IgD-negative memory B cell (primary cell): ENCODE results near the gene RAB10. TPM values are rescaled to one million over a fixed set of nuclear protein-coding genes. Genes with fewer than 3 reads are reported as not detected.
A peak's percentile ranks its signal among the peaks of the same experiment; 100 is the strongest.

Source experiments
- H3K27ac Mint-ChIP-seq, 3 donors: one replicate each; pipeline ENCODE4 v1.8.0; 2020 to 2022; ENCODE audit warnings: mild to moderate bottlenecking in 3 of 3, mixed read lengths in 3 of 3, moderate library complexity in 1 of 3
- H3K27me3 Mint-ChIP-seq: one replicate; pipeline ENCODE4 v1.8.0; 2021; ENCODE audit warnings: mixed read lengths
- H3K36me3 Mint-ChIP-seq: one replicate; pipeline ENCODE4 v1.8.0; 2020; ENCODE audit warnings: mild to moderate bottlenecking, mixed read lengths
- H3K4me1 Mint-ChIP-seq, 3 donors: one replicate each; pipeline ENCODE4 v1.8.0; 2020 to 2022; ENCODE audit warnings: mixed read lengths in 3 of 3, mild to moderate bottlenecking in 1 of 3
- H3K4me3 Mint-ChIP-seq, 4 donors: one replicate each; pipeline ENCODE4 v1.8.0; 2020 to 2022; ENCODE audit warnings: mild to moderate bottlenecking in 4 of 4, mixed read lengths in 4 of 4, moderate library complexity in 3 of 4
- H3K9me3 Mint-ChIP-seq, 3 donors: one replicate each; pipeline ENCODE4 v1.8.0; 2020 to 2021; ENCODE audit warnings: mixed read lengths in 3 of 3, mild to moderate bottlenecking in 1 of 3
- polyA plus RNA-seq: library from polyadenylated mRNA; unstranded; fragments of 300-500 nt; fragmentation: Illumina TruSeq; gene quantifications from one replicate; pipeline ENCODE4 v1.2.3, GENCODE V29; 2021

Gene RAB10
- polyA plus RNA-seq, 1 donor from 2014 or later = 86.1 TPM

DNA sequence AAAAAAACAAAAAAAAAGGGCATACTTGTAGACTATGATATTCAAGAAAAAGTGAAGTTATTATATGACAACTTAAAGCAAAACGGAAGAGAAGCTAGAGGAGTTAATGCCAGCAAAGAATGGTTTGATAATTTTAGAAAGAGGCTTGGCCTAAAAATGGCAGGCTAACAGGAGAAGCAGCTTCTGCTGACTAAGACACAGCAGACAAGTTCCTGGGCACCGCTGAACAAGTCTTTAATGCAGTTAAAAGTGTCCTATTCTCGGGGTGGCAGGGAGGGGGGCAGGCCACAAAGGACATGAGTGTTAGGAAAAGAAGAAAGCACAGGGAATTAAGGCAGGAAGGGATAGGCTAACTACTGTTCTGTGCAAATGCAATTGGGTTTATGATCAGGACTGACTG is 88.7 kb downstream of the RAB10 start:
- Mint-ChIP-seq H3K4me1 (peaks cover 3 to 13% (median 5%) of the 10 kb centered on the region in 3 donors), H3K9me3 (no peaks in the 10 kb centered on the region), H3K4me3 (no peak overlapping the region)

DNA sequence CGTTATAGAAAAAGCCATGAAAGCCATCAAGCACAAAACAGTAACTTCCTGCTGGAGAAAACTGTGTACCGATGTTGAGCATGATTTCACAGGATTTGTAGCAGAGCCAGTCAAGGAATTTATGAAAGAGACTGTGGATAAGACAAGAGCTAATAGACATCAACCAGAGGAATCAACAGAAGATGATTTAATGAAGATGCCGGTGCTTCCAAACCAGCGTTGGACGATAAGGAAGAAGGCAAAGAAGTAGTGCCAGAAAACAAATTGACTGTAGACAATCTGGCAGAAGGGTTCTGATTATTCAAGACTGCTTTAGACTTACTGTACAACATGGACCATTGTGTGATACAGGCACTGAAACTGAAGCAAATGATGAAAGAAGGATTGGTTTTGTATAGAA is 89.5 kb downstream of the RAB10 start:
- Mint-ChIP-seq H3K36me3 (peaks cover 3% of the 10 kb centered on the region), H3K27ac (peak overlapping the region in 2 of 3 donors; percentile 27 to 71), H3K4me3 (no peak overlapping the region), H3K4me1 (peaks cover 3 to 13% (median 5%) of the 10 kb centered on the region in 3 donors), H3K27me3 (no peaks in the 10 kb centered on the region), H3K9me3 (no peaks in the 10 kb centered on the region)

More for the DNA sequence above, 88.7 kb downstream of the RAB10 start:
- peak overlapping the region in 2 of 3 donors; percentile 69 to 71 for H3K27ac Mint-ChIP-seq
- H3K36me3 Mint-ChIP-seq = no peaks in the 10 kb centered on the region
- H3K27me3 Mint-ChIP-seq = no peaks in the 10 kb centered on the region

DNA sequence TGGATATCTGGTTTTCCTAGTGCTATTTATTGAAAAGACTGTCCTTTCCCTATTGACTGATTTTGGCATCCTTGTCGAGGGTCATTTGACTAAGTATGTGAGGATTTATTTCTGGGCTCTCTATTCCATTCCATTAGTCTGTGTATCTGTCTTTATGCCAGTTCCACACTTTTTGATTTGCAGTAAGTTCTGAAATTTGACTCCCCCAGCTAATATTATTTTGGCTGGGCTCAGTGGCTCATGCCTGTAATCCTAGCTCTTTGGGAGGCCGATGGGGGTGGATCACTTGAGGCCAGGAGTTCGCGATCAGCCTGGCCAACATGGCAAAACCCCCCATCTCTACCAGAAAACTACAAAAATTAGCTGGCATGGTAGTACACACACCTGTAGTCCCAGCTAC is 92.2 kb downstream of the RAB10 start:
- Mint-ChIP-seq H3K36me3 (peaks cover 5% of the 10 kb centered on the region), H3K27ac (no peak overlapping the region), H3K9me3 (no peaks in the 10 kb centered on the region), H3K4me3 (no peak overlapping the region), H3K4me1 (peaks cover 5 to 9% (median 5%) of the 10 kb centered on the region in 3 donors), H3K27me3 (no peaks in the 10 kb centered on the region)

DNA sequence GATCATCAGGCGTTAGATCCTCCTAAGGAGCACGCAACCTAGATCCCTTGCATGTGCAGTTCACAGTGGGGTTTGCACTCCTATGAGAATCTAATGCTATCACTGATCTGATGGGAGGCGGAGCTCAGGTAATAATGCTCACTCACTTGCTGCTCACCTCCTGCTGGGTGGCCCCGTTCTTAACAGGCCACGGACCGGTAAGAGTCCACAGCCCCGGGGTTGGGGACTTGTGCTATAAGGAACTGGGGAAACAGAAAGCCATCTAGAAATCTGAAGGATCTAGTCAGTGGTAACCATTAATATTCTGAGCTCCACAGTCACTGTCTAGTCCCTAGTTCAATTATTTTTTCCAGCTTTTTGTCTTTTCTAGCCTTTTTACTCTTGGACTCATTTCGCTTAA is 94.3 kb downstream of the RAB10 start:
- peaks cover 5% of the 10 kb centered on the region for H3K36me3 Mint-ChIP-seq
- H3K4me3 Mint-ChIP-seq = no peak overlapping the region
- no peaks in the 10 kb centered on the region for H3K9me3 Mint-ChIP-seq
- H3K27me3 Mint-ChIP-seq = no peaks in the 10 kb centered on the region
- peaks cover 4 to 8% (median 5%) of the 10 kb centered on the region in 3 donors for H3K4me1 Mint-ChIP-seq
- H3K27ac Mint-ChIP-seq = no peak overlapping the region

DNA sequence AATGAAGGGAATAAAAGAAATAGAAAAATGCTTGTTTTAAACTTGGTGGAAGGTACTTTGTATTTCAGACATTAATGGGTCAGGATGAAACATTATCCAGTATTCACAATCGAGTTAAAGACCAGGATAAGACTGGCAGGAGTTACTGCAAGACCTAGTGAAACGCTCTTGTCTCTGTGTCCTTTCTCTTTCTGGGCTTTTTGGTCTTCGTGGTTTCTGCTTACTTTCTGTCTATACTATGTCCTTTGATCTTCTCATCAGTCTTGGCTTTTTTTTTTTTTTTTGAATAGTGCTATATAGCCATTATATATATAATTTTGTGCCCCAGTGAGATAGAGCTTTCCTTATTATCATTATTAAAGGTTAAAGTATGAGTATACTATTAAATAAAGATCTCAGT is 96.9 kb downstream of the RAB10 start:
- Mint-ChIP-seq H3K27me3 (no peaks in the 10 kb centered on the region), H3K4me1 (peaks cover 0 to 2% (median 2%) of the 10 kb centered on the region in 3 donors), H3K27ac (no peak overlapping the region), H3K36me3 (peaks cover 9% of the 10 kb centered on the region), H3K9me3 (no peaks in the 10 kb centered on the region), H3K4me3 (no peak overlapping the region)

DNA sequence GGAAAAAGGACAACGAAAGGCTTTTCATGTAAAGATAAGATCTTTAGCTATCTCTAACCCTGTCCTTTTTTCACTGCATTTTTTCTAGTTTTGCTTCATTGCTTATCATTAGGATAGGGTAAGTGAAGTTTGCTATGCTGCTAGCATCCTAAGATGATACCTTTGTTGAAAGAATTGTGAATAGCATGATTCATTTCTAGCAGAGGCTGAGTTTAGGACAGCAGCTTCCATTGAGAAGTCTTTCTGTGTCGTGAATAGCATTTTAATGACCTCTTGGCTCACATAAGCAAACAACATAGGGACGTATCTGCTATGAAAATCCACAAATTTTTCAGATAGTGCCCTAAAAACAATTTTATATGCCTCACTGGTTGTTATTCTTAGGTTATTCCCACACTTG is 102.6 kb downstream of the RAB10 start:
- Mint-ChIP-seq H3K27me3 (no peaks in the 10 kb centered on the region), H3K36me3 (peaks cover 10% of the 10 kb centered on the region), H3K27ac (no peak overlapping the region), H3K9me3 (no peaks in the 10 kb centered on the region), H3K4me3 (no peak overlapping the region), H3K4me1 (peaks cover 0 to 2% (median 0%) of the 10 kb centered on the region in 3 donors)

DNA sequence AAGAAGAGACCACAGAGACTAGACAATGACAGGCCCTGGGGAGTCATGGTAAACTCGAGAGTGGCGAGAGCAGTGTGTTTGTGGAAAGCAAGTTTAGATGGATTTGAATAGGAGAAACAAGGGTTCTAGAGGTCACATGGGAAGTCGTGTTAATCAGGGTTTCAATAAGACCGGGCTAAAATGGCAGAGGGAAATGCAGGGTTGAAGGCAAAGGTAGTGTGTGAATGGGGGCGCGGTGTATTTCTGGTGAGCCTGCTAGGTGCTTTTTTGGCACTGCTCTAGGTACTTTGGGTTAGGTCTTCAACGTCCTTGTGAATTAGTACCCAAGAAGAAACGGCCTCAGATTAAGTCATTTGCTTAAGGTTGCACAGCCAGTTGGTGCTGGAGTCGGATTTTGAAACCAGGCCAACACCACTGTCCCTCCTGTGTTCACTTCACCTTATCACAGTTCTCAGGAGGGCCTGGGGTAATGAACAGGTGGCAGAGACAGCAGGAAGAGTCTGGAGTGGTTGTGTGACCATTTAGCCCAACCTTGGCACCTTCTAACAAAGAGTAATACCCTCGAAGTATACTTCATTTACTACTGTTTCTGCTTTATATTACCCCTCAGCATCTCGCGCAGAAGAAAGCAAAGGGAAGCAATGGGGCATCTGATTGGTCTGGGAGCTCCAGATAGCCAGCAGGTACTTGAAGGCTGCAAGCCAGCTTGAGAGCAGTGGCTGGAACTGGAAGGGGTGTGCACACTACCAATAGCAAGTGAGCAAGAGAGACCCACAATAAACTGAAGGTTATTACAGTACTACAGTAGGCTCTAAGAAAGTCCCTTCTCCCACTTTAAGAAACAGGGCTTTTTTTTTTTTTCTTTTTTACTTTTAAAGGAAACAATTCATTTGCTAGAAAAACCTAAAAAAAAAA is 105.6 kb downstream of the RAB10 start:
- Mint-ChIP-seq H3K4me3 (no peak overlapping the region), H3K27ac (peak overlapping the region in 1 of 3 donors; percentile 8)

DNA sequence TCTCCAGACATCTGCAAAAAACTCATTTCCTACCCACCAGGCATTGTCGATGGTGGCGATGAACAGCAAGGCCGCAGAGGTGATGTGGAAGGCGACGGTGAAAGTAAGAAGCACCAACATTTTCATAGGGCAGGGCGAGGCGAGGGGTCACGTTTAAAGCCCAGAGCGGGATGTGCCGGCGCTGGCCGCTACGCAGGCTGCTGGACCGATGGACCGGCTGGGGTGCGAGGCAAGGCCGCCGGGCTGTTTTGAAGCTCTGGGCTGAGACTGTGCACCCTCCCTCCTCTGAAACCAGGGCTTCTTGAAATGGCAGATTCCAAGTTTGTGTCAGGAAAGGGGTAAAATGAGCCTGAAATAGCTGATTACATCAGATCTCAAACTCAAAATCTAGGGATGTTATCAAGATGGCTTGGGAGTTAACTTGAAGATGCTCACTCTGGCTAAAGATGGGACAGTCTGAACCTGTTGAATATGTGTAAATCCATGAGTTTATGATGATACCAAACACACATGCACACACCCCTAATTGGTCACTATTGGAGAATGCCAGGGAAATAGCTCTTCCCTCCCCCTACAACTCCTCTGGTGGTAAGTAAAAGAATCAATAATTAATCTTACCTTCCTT is 107.4 kb downstream of the RAB10 start:
- Mint-ChIP-seq H3K36me3 (peaks cover 4% of the 10 kb centered on the region), H3K4me3 (no peak overlapping the region), H3K27me3 (no peaks in the 10 kb centered on the region), H3K4me1 (peaks cover 2 to 4% (median 3%) of the 10 kb centered on the region in 3 donors), H3K9me3 (no peaks in the 10 kb centered on the region), H3K27ac (no peak overlapping the region)

More for the DNA sequence above, 105.6 kb downstream of the RAB10 start:
- Mint-ChIP-seq H3K9me3 (no peaks in the 10 kb centered on the region), H3K27me3 (no peaks in the 10 kb centered on the region), H3K4me1 (peaks cover 0 to 2% (median 0%) of the 10 kb centered on the region in 3 donors), H3K36me3 (peaks cover 8% of the 10 kb centered on the region)

DNA sequence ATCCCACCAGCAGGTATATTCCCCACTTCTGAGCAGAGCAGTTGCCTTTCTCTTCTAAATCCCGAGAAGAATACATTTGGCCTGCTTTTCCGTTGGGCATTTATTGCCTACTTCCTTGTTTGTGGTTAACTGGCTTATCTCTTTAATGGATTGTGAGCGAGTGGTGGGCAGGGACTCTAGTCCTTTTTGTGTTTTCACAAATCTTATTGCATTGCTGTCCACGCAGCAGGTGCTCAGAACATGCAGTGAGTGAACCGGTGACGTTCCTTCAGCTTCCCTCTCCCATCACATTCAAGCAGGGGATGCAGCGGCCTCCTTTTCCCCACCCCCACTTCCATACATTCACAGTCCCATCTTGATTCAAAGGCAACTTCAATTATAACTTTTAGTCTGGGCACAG is 110.1 kb downstream of the RAB10 start:
- Mint-ChIP-seq H3K27me3 (peaks cover 4% of the 10 kb centered on the region), H3K27ac (no peak overlapping the region), H3K36me3 (peaks cover 2% of the 10 kb centered on the region), H3K4me3 (no peak overlapping the region), H3K9me3 (no peaks in the 10 kb centered on the region), H3K4me1 (peaks cover 2 to 4% (median 3%) of the 10 kb centered on the region in 3 donors)

DNA sequence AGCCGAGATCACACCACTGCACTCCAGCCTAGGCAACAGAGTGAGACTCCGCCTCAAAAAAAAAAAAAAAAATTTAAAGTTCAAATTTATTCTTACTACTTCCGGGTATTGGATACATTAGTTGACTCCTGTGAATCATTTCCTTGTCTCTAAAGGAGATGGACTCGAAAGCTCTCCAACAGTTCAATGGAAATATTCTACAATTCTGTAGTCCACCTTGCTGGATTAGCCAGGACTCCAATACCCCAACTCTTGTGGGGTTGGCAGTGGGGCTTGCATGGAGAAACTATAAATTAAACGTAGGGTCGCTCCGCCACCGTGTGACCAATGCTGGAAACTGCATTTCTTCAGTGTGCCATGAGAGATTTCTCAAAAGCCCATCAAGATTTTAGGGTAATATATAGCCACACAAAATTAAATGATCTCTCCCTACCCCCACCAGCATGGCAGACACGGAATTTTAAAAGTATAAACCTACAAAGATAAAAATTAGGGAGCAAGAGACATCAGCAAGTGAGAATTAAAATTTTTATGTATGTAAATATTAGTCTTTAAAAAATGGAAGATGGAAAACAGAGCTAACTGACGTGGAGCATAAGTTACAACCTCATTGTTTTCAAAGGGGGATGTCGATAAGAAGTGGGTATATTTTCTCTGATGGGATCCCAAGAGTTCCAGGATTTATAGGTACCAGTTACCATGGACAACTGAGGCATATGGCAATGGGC is 111.2 kb downstream of the RAB10 start:
- no peak overlapping the region for H3K27ac Mint-ChIP-seq
- no peaks in the 10 kb centered on the region for H3K9me3 Mint-ChIP-seq
- H3K27me3 Mint-ChIP-seq = peaks cover 10% of the 10 kb centered on the region
- H3K4me3 Mint-ChIP-seq = no peak overlapping the region
- H3K4me1 Mint-ChIP-seq = peaks cover 2 to 4% (median 3%) of the 10 kb centered on the region in 3 donors
- H3K36me3 Mint-ChIP-seq = peaks cover 2% of the 10 kb centered on the region

DNA sequence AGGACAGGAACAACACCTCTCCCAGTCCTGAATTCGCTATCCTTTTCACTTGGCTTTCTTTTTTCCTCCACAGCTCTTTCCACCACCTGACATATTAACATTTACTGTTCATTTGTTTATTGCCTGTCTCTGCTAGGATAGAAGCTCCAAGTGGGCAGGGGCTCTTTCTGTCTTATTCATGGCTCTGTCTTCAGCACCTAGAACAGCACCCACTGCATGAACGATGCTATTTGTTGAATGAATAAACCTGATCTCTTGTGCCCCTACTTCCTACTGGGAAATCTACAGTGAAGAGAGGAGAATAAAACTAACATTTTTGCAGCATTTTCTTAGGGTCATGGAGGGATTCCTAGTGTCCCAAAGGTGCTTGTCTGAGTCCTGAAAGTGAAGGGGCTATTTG is 114.6 kb downstream of the RAB10 start:
- H3K4me3 Mint-ChIP-seq = no peak overlapping the region
- H3K9me3 Mint-ChIP-seq = peaks cover 0 to 3% (median 0%) of the 10 kb centered on the region in 3 donors
- peaks cover 5% of the 10 kb centered on the region for H3K36me3 Mint-ChIP-seq
- no peak overlapping the region for H3K27ac Mint-ChIP-seq
- peaks cover 2 to 4% (median 3%) of the 10 kb centered on the region in 3 donors for H3K4me1 Mint-ChIP-seq
- peaks cover 15% of the 10 kb centered on the region for H3K27me3 Mint-ChIP-seq

DNA sequence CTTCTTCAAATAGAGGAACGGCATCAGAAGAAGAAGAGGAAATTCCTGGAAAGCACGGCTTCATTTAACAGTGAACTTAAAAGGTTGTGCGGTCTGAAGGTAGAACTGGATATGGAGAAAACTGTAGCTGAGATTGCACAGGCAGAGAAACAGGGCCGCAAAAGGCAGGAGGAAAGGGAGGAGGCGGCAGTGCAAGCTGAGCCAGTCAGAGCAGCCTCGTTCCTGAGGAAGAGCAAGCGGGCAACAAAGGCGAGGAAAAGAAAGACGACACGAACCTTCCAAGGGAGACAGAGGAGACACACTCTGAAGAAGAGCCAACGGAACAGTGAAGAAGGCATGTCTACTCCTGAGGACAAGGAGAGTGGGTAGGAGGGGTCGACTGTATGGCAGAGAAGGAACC is 116.4 kb downstream of the RAB10 start:
- peaks cover 6% of the 10 kb centered on the region for H3K36me3 Mint-ChIP-seq
- H3K9me3 Mint-ChIP-seq = peaks cover 0 to 7% (median 2%) of the 10 kb centered on the region in 3 donors
- no peak overlapping the region for H3K27ac Mint-ChIP-seq
- peaks cover 0 to 2% (median 0%) of the 10 kb centered on the region in 3 donors for H3K4me1 Mint-ChIP-seq
- H3K4me3 Mint-ChIP-seq = no peak overlapping the region
- H3K27me3 Mint-ChIP-seq = peaks cover 15% of the 10 kb centered on the region

DNA sequence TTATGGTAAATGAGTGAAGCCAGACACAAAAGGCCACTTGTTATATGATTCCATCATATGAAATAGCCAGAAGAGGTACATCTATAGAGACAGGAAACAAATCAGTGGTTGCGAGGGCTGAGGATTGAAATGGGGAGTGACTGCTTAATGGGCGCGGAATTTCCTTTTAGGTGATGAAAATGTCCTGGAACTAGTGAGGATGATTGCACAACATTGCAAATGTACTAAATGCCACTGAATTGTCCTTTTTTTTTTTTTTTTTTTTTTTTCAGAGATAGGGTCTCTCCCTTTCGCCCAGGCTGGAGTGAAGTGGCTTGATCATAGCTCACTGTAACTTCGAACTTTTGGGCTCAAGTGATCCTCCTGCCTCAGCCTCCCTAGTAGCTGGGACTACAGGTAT is 123.7 kb downstream of the RAB10 start:
- H3K36me3 Mint-ChIP-seq = peaks cover 3% of the 10 kb centered on the region
- H3K9me3 Mint-ChIP-seq = peaks cover 3 to 10% (median 5%) of the 10 kb centered on the region in 3 donors
- no peaks in the 10 kb centered on the region for H3K4me1 Mint-ChIP-seq
- no peak overlapping the region for H3K4me3 Mint-ChIP-seq
- peaks cover 1% of the 10 kb centered on the region for H3K27me3 Mint-ChIP-seq
- H3K27ac Mint-ChIP-seq = no peak overlapping the region

DNA sequence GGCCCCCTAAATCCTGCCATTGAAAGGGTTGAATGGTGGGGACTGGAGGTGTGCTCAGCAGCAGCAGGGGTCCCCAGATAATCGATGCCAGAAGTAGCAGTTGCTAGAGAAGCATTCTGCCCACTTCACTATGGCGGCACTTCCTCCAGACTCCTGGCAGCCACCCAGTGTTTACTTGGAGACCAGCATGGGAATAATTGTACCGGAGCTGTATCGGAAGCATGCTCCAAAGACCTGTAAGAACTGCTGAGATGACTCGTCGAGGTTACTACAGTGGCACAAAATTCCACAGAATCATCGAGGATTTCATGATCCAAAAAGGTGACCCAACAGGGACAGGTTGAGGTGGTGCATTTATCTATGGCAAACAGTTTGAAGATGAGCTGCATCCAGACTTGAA is 128.0 kb downstream of the RAB10 start:
- no peak overlapping the region for H3K4me3 Mint-ChIP-seq
- H3K27me3 Mint-ChIP-seq = peaks cover 4% of the 10 kb centered on the region
- H3K4me1 Mint-ChIP-seq = no peaks in the 10 kb centered on the region
- peaks cover 3% of the 10 kb centered on the region in 3 donors for H3K9me3 Mint-ChIP-seq
- H3K36me3 Mint-ChIP-seq = no peaks in the 10 kb centered on the region
- no peak overlapping the region for H3K27ac Mint-ChIP-seq

DNA sequence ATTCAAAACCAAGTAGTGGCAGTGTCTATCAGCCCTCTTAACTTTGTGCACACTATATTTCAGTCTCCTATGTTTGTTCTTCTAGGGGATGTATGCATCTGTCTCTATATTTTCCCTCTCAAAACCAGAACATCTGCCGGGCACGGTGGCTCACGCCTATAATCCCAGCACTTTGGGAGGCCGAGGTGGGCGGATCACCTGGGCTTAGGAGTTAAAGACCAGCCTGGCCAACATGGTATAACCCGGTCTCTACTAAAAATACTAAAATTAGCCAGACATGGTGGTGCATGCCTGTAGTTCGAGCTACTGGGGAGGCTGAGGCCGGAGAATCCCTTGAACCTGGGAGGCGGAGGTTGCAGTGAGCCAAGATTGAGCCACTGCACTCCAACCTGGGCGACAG is 129.1 kb downstream of the RAB10 start:
- no peaks in the 10 kb centered on the region for H3K4me1 Mint-ChIP-seq
- no peak overlapping the region for H3K4me3 Mint-ChIP-seq
- no peaks in the 10 kb centered on the region for H3K36me3 Mint-ChIP-seq
- H3K9me3 Mint-ChIP-seq = no peaks in the 10 kb centered on the region
- no peak overlapping the region for H3K27ac Mint-ChIP-seq
- H3K27me3 Mint-ChIP-seq = peaks cover 4% of the 10 kb centered on the region
